GM19455 (cell line): ENCODE data around the gene SLC24A3.

Source experiments
- ATAC-seq: cut with Tn5 transposase; IDR thresholded peaks from one replicate; pipeline ENCODE4 v1.9.1; 2021; ENCODE audit not compliant: unreplicated experiment

The SLC24A3 gene

DNA sequence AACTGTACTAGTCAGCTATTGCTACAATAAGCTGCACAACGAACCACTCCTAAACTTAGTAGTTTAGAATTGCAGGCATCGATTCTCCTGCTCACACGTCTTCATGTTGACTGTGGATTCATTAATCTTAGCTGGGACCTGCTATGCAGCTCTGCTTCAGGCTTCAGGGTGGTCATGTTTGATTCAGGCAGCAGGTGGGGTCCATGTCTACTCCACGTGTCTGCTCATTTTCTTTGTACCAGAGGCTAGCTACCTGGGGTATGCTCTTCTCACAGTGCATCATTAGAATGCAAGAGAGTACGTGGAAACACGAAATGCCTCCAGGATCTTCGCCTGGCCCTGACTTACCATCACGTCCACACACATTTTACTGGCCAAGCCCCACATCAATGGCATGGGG lies 481.1 kb downstream of the SLC24A3 start:
- no peak for ATAC-seq

DNA sequence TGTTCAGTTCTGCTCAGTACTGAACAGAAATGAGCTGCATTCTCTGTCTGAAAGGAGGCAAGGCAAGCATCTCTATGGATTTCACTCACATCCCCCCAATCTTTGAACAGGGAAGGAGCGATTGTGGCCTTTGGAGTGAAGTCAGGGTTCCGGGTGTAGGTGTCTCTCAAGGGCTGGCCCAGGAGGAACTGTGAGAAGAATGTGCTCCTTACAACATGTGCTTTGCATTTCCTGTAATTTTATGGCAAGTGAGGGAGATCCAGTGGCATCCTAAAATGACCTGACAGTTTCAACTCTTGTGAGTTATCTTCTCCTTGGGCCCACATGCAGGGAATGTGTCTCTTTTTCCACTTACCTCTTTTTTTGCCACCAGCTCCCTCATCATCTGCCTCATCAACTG lies 482.6 kb downstream of the SLC24A3 start:
- no peak for ATAC-seq

DNA sequence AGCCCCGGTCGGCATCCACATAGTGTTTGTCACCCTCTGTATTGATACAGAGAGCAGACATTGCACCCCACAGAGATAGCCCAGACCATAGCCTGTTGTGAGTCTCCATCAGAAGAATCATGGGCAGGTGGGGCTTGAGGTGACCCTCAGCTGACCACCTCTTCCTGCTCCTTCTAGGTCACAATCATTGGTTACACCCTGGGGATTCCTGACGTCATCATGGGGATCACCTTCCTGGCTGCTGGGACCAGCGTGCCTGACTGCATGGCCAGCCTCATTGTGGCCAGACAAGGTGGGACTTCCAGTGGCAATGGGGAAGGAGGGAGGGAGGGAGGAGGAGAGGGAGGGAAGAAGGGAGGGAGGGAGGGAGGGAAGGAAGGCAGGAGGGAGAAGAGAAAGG lies 484.2 kb downstream of the SLC24A3 start:
- ATAC-seq: no peak

DNA sequence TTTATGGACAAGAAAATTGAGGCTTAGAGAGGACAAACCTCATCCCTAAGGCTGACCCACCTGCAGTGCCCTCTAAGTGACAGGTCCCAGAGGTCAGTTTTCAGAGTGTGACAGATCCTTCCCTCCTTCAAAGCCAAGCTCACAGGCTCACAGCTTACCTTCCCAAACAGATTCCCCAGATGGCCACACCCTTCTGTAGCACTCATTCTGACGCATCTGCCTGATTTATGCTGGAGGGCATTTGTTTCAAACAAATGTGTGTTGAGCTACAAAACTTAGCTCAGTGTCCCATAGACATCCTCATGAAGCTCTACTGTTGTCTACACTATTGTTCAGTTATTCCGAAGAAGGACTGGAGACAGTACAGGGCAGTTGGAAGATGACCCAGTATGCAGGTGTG lies 485.0 kb downstream of the SLC24A3 start:
- no peak for ATAC-seq

DNA sequence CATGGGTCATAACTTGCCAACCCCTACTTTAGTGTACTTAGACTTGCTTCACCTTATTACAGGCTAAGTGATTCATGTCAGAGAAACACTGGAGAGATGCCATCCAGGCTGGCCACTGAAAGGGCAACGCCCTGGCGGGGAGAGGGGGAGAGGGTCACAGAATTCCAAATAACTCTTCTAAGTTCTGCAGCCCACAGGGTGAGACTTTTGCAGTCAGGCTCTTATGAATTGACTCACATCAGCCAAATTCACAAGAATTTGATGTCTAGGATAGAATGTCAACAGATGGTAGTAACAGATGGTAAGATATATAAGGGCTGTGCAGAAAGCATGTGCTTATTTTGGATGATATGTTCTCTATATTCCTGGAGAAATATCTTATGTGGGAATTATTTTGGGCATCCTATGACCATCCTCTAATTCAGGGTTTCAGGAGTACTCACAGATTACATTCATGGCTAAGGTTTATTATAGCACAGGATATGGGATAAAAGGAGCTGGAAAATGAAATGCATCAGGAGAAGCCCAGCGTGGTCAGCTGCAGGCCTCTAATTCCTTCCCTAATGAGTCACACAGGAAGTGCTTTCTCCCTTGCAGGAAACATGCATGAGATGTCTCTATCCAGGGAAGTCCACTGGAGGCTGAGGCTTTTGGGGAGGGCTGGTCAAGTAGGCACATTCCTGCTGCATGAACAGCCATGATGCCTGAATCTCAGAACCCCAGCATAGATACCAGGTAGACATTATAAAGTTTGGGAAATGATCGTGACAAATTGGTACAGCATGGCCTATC lies 486.9 kb downstream of the SLC24A3 start:
- no peak for ATAC-seq

DNA sequence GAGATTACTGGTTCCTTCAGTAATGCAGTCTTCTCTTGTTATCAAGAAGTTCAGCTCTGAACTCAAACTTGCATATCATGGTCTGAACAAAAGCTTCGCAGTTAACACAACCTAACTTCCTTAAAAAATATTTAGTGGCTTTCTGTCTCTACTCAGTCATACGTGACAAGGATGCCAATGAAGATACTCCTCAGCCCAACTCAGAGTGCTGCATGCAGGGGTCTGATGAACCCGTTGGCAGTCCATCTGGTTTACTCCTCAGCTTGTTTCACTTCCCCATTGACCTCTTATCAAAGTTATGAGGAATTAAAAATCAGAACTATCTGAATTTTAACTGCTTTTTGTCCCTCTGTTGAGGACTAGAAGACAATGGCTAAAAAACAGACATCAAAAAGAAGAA lies 489.0 kb downstream of the SLC24A3 start:
- ATAC-seq: no peak

DNA sequence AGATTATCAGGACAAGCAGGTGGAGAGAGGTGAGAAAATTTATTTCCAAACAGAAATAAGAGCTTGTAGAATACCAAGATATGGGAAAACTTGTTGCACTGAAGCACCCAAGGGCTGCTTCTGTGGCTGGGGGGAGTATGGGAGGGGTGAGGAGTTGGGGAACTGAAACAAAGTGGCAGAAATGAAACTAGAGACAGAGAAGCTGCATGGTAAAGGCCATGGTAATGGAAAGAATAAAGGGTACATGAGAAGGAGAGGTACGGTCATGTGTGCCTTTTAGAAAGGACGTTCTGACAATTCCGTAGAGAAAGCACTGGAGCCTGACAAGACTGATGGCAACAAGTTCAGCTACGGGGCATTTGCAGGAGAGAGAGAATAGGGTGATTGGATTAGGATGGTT lies 494.0 kb downstream of the SLC24A3 start:
- ATAC-seq: no peak

DNA sequence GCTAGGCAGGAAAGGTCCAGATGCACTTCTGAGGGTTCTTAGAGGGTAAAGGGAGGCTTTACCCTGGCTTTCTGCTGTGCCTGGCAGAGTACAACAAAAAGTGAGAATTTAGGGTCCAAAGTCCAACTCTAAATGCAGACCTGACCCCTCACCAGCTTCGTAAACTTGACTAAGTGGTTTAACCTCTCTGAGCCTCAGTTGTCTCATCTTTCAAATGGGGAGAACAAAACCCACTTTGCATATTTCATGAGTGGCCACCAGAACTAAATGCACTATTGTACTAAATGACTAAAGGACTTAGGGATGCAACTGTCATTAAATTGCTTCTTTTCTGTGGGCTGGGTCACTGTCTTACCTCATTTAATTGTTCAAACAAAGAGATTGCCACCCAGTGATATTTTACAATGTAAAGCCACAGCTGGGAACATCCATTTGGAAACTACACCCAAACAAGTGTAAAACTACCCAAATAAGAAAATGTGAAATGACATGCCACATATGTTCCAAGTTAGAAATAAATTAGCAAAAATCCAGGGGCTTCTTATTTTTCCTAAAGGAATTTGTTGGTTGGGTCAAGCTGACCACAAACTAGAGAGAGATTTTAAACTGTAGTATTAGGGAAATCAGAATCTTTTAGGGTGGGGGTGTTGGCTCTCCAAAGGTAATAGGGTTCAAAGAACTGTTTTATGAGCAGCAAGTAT lies 497.3 kb downstream of the SLC24A3 start:
- ATAC-seq: no peak

DNA sequence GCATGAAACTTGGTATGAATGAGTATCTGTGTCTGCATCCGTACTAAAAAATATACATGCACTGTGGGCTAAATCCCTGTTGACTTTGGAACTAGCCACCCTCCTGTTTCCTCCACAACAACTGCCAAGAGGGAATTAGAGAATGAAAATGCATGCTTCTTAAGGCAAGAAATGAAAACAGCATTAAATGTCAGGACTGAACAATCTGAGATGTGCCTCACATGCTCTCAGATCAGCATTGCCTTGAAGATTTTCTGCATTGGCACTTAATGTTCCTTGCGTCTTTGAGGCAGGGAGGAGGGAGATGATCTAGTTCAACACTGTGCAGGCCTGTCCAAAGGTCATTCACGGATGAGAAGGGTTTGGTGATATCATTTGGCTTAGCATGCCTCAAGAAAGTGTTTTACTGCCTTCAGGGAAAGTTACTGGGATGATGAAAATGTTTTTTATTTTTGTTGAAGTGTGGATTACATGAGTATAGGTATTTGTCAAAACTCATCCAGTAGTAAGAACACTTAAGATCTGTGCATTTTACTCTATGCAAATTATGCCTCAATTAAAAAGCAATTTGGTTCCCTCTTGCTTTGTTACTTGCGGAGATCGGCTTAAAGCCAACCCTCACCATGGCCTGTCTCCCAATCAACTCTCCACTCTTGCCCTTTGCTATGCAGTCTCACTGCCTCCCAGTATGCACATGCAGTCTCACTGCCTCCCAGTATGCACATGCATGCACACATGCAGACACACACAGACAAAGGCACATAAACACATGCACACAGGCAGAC lies 498.1 kb downstream of the SLC24A3 start:
- ATAC-seq: no peak

DNA sequence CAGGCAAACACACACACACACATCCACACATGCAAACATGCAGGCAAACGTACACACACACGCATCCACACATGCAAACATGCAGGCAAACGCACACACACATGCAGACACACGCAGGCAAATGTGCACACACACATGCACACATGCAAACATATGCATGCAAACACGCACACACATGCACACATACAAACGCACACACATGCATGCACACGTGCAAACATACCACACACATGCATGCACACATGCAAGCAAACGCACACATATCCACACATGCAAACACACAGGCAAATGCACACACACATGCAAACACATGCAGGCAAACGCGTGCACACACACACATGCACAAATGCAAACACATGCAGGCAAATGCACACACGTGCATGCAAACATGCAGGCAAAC lies 498.7 kb downstream of the SLC24A3 start:
- no peak for ATAC-seq

DNA sequence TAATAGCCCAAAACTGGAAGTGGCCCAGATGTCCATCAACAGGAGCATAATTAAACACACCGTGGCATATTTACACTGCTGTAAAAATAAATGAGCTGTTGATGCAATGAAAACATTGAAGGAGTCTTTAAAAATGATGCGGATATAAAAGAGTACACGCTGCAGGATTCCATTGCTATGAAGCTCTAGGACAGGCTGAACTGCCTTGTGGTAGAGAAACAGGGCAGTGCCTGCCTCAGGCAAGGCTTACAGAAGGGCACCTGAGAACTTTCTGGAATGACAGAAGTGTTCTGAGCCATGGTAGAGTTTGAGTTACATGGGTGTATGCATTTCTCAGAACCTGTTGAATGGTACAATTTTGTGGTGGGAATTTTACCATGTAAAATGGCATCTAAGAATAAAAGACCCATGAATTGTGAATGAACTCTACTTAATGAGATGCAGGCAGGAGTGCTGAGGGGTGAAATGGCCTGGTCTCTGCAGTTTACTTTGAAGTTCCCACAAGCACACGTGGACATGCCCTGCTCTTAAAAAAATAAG lies 500.3 kb downstream of the SLC24A3 start:
- ATAC-seq: no peak

DNA sequence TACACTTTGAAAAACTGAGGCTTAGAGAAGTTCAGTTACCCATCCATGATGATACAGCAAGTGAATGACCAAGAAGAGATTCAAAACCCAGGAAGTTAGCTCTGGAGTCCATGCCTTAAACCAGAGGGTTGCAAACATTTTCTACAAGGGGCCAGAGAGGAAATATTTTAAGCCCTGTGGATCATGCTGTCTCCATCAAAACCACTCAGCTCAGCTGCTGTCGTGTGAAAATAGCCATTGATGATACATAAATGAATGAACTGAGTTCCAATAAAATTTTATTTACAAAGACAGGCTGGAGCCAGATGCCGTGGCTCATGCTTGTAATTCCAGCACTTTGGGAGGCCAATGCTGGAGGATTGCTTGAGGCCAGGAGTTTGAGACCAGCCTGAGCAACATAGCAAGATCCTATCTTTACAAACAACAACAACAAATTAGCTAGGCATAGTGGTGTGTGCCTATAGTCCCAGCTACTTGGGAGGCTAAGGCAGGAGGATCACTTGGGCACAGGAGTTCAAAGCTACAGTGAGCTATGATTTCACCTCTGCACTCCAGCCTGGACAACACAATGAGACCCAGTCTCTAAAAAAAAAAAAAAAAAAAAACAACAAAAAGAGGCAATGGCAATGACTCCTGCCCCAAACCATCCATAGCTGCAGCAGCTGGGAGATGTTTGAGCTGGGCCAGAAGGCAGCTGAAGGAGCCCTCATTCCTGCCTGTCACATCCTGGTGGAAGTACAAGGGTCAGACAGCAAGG lies 501.6 kb downstream of the SLC24A3 start:
- no peak for ATAC-seq

DNA sequence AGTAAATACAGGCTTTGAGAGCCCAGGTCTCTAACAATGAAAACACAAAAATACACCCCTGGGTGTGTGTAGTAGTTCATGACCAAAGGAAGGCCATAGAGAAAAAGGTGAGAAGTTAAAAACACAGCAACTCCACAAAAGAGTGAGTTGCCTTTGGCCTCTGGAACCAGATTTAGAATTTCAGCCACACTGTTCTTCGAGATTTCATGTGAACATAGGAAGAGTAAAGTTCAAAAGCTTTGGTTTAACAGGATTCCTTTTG lies 502.1 kb downstream of the SLC24A3 start:
- ATAC-seq: no peak

DNA sequence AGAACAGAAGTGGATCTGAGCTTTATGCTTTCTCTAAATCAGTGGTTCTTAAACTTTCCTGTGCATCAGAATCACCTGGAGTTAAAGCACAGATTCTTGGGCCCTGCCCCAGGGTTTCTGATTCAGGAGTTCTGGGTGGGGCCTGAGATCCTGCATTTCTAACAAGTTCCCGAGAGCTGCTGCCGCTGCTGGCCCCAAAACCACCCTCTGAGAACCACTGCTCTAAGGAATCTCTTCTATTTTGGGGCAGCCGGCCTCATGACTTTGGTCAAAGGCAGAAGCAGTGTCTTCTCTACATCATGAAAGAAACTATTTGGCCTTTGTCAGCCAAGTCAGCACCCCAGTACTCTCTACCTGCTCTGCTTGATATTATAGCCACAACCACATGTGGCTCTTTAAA lies 503.5 kb downstream of the SLC24A3 start:
- ATAC-seq: no peak

DNA sequence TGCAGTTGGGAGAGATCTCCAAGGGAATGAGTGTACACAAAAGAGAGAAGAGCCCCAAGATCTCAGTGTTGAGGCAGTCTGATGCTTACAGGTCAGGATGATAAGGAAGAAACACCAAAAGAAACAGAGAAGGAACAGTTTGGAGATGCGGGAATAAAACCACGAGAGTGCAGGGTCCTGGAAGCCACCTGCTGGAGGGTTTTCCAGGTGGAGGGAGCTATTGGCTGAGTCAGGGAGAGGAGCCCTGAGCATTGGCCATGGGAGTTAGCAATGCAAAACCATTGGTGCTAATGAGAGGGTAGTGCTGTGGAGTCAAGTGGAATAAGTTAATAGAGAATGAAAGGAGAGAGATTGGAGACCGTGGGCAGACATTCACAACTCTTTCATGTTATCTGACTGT lies 506.4 kb downstream of the SLC24A3 start:
- ATAC-seq: no peak

DNA sequence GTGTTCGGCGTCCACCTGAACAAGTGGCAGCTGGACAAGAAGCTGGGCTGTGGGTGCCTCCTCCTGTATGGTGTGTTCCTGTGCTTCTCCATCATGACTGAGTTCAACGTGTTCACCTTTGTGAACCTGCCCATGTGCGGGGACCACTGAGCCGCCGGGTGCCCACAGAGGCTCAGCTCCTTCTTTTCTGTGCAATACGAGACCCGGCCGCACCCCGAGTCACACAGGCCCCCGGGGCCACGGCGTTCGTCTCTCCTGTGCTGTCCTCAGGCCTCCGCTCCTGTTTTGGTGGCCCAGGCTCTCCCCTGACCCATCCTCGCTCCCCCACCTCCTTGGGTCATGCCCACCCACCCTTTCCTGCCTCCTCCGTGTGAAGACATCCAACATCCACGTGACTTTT lies 508.5 kb downstream of the SLC24A3 start:
- ATAC-seq: no peak

DNA sequence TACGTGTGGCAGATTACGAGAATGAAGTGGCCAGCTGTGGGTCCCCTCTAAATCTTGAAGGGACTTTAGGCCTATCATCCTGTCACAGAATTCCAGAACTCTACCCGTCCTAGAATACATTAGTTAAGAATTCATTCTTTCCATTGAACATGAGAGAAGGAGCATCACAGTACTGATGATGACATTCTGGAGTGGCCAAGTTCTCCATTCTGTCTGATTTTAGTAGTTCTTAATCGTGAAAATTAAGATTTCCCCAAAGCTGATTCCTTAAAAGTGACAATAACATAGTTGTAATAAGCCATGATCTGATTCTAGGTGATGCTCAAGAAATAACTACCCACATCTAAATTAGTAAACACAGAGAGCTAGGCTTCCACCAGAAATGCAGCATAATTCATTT lies 510.6 kb downstream of the SLC24A3 start:
- ATAC-seq: no peak

DNA sequence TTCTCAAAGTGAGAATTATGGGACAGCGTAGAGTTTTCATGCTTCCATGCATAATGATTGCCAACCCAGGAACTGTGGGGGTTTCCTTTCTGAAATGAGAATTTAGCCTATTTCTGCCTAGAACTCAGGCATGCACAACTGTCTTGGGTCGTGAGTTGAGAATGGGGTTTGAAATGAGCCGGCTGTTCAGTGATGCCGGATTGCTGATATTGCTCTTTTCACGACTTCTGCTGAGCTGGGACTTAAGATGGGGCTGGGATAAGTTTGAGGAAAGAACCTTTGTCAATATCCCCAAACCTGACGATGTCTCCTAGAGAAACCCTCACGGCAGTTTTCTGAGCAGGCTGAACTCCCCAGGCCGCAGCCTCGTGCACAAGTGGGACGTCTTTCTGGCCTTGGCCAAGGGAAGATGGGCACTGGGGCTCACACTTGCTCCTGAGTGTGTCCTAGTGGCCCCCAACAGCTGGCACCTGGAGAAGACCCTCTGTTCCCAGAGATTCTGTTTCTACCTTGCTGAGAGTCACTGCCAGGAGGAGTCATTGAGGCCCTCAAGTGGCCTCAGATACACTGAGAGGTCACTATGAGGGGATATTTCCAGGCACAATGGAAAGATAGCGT lies 511.5 kb downstream of the SLC24A3 start:
- no peak for ATAC-seq

DNA sequence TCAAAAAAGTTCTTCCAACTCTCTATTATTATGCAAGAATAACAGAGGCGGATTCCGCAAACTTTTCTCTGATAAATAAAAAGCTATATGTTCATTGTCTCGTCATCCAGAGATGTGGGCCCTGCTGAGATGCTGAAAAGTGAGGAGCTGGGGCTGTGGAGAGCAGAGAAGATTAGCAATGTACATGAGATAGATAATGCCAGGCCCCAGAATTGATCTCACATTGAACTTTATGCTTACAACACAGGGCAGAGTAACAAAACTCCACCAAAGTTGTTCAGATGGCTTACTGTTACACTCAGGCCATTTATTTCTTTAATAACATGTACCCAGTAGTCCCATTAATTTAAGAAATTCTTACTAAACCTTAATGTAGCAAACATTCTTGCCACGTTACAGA lies 512.9 kb downstream of the SLC24A3 start:
- no peak for ATAC-seq

DNA sequence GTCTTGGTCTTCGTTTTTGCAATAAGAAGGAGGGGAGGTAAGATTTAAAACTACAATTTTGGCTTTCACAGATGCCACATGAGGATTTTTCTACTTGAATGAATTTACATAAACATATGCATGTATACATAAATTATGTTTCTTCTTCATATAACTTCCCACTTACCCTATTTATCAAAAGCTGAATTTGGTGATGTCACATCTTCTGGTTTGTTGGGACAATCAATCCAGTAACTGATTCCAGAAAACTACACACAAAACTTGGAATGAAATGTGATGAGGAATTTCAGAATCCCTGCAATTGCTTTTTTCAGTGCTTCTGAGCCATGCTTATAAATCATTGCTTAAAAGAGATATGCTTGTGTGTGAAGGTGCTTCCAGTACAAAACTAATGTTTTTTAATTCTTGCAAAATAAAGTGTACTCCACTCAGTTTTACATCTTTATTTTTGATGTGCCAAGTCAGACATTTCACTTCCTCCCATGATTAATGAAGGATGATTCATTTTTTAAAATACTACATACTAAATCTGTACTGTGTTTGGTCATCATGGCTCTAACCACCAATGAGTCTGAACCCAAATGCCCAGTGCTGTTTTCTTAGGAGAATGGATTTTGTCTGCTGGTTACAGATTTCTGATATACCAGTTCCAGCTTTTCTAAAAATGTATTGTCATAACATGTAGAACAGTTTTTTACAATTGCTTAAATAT lies 513.5 kb downstream of the SLC24A3 start:
- ATAC-seq: no peak
